ENCODE data around the gene ANKRD34A.

Gene ANKRD34A

GRCh38 chr1:145982010-145982723 lies 17.8 kb upstream of the ANKRD34A start:
- ATAC-seq (ENCODE audit: low read depth), result no peak
- Histone ChIP-seq H3K36me3 (ENCODE audit: low read depth) (no peaks in the 10 kb centered on the region; the same call in 1 of the 2 replicates), H3K27ac (ENCODE audit: poor library complexity, severe bottlenecking) (no peak overlapping the region), H3K27me3 (ENCODE audit: insufficient read depth, poor library complexity, severe bottlenecking) (no peaks in the 10 kb centered on the region), H3K4me1 (ENCODE audit: insufficient read depth, poor library complexity, severe bottlenecking) (peaks cover 38% of the 10 kb centered on the region), H3K4me3 (ENCODE audit: severe bottlenecking) (no peak overlapping the region), H3K9me3 (ENCODE audit: severe bottlenecking) (no peaks in the 10 kb centered on the region)
- DNase-seq (ENCODE audit: low spot score), result no peak
- no peak for TF ChIP-seq CTCF (IDR thresholded peaks at IDR 0.05; ENCODE audit: poor library complexity, severe bottlenecking)

- no peak overlapping the region for H3K4me3 ChIP-seq (ENCODE audit: severe bottlenecking)
- ATAC-seq (ENCODE audit: low read depth) (no peak), DNase-seq (ENCODE audit: low spot score) (no peak)
- TF ChIP-seq CTCF (IDR thresholded peaks at IDR 0.05; ENCODE audit: poor library complexity, severe bottlenecking), result no peak
- peak overlapping the region; percentile 93 for H3K27ac ChIP-seq (ENCODE audit: poor library complexity, severe bottlenecking)
- H3K4me1 ChIP-seq (ENCODE audit: insufficient read depth, poor library complexity, severe bottlenecking), result peaks cover 33% of the 10 kb centered on the region
- H3K9me3 ChIP-seq (ENCODE audit: severe bottlenecking), result no peaks in the 10 kb centered on the region
- no peaks in the 10 kb centered on the region; the same call in 1 of the 2 replicates for H3K36me3 ChIP-seq (ENCODE audit: low read depth)
- H3K27me3 ChIP-seq (ENCODE audit: insufficient read depth, poor library complexity, severe bottlenecking), result no peaks in the 10 kb centered on the region
Measured at GRCh38 chr1:145980457-145980994, 16.2 kb upstream of the ANKRD34A start.

GRCh38 chr1:145979746-145980456 lies 15.5 kb upstream of the ANKRD34A start:
- DNase-seq (ENCODE audit: low spot score) (no peak), ATAC-seq (ENCODE audit: low read depth) (no peak; the same call in 2 of the 3 replicates)
- no peak for TF ChIP-seq CTCF (IDR thresholded peaks at IDR 0.05; ENCODE audit: poor library complexity, severe bottlenecking)
- no peaks in the 10 kb centered on the region; the same call in 1 of the 2 replicates for H3K36me3 ChIP-seq (ENCODE audit: low read depth)
- peak overlapping the region; percentile 93 for H3K27ac ChIP-seq (ENCODE audit: poor library complexity, severe bottlenecking)
- H3K4me1 ChIP-seq (ENCODE audit: insufficient read depth, poor library complexity, severe bottlenecking), result peaks cover 27% of the 10 kb centered on the region
- H3K9me3 ChIP-seq (ENCODE audit: severe bottlenecking), result no peaks in the 10 kb centered on the region
- no peak overlapping the region for H3K4me3 ChIP-seq (ENCODE audit: severe bottlenecking)
- H3K27me3 ChIP-seq (ENCODE audit: insufficient read depth, poor library complexity, severe bottlenecking), result no peaks in the 10 kb centered on the region

- no peak overlapping the region for H3K4me3 ChIP-seq (ENCODE audit: severe bottlenecking)
- H3K36me3 ChIP-seq (ENCODE audit: low read depth), result no peaks in the 10 kb centered on the region; the same call in 1 of the 2 replicates
- H3K9me3 ChIP-seq (ENCODE audit: severe bottlenecking), result no peaks in the 10 kb centered on the region
- DNase-seq (ENCODE audit: low spot score) (peak; percentile 84), ATAC-seq (ENCODE audit: low read depth) (peak; percentile 94)
- peaks cover 24% of the 10 kb centered on the region for H3K4me1 ChIP-seq (ENCODE audit: insufficient read depth, poor library complexity, severe bottlenecking)
- H3K27ac ChIP-seq (ENCODE audit: poor library complexity, severe bottlenecking), result peak overlapping the region; percentile 93
- no peaks in the 10 kb centered on the region for H3K27me3 ChIP-seq (ENCODE audit: insufficient read depth, poor library complexity, severe bottlenecking)
- TF ChIP-seq CTCF (IDR thresholded peaks at IDR 0.05; ENCODE audit: poor library complexity, severe bottlenecking), result peak; percentile 19
Measured at GRCh38 chr1:145978854-145979745, 14.7 kb upstream of the ANKRD34A start.
